ENCODE data around the gene MAPKBP1. TPM values are rescaled to one million over a fixed set of nuclear protein-coding genes. Genes with fewer than 3 reads are reported as not detected.
"Not testable (repeated sequence)": the region's sequence is repeated elsewhere in the genome, so short reads cannot be mapped to it uniquely, and the experiment has no call there.

Gene MAPKBP1
- total and polyA plus RNA-seq, 8 donors, result 8.8 to 41.5 (median 16.8) TPM

DNA sequence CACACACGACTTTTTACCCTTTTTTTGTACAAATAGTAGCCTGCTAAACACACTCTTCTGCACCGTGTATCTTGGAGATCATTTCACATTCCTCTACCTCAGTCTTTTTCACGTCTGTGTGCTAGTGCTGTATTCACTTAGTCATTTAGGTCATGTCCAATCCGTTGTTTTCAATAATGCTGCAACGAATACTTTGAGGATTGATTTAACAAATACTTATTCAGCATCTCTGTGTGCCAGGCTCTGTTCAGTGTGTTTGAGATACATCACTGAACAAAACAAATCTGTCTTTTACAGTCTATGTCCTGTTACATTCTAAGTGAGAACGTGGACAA is 54.5 kb downstream of the MAPKBP1 start:
- H3K4me3 ChIP-seq, result peak overlapping the region; percentile 63 to 85 (median 80)
- peak overlapping the region in 3 of 5 donors; percentile 87 to 92 (median 92) for H3K27ac ChIP-seq
- TF ChIP-seq EP300 (IDR thresholded peaks at IDR 0.05), result no peak
- TF ChIP-seq POLR2AphosphoS5 (IDR thresholded peaks at IDR 0.05), result no peak
- no peak for TF ChIP-seq CTCF (IDR thresholded peaks at IDR 0.05)
- no peak for TF ChIP-seq POLR2A (IDR thresholded peaks at IDR 0.05)
- H3K36me3 ChIP-seq, result peaks cover 13 to 58% (median 40%) of the 10 kb centered on the region in 4 donors
- no peak for DNase-seq
- H3K9me3 ChIP-seq, result no peaks in the 10 kb centered on the region
- intact Hi-C loops (cut with DNase I; ENCODE audit: low total_unique reads), result no loop called here
- peaks cover 13 to 52% (median 43%) of the 10 kb centered on the region in 4 donors for H3K4me1 ChIP-seq
- WGBS, 5 donors, result 6 to 12% (median 8%) methylated on average over 6 of the region's 6 CpGs
- H3K27me3 ChIP-seq, result no peaks in the 10 kb centered on the region

DNA sequence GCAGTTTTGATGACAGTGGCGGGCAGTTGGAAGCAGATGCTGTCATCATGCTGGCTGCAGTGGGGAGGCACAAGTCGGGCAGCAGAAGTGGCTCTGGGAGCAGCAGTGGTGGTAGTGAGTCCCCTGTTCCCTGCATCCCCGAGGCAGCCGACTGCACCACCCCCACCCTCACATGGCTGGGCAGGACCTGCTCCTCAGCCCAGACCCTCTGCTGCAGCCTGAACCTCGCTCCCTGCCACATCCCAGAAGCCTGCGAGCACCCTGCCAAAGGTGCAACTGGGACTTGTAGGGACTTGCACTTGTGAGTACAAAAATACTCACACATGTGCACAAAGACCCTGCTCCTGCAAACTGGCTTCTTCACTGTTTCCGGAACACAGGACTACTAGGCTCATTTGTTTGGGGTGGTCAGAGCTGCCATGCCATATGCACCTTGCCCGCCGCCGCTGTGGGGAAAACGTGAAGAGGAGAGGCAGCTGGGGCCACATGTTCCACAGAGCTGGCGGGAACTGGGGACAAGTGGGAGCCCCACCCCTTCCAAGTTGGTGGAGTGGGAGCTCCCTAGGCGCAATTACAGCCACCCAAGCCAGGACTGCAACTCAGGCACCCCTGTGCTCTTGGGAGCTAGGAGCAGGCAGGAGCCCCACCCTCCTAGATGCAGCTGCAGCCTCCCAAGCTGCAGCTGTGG is 55.8 kb downstream of the MAPKBP1 start:
- no peak overlapping the region for H3K4me3 ChIP-seq
- H3K4me1 ChIP-seq, result peaks cover 13 to 52% (median 43%) of the 10 kb centered on the region in 4 donors
- H3K27me3 ChIP-seq, result no peaks in the 10 kb centered on the region
- intact Hi-C loops (cut with DNase I; ENCODE audit: low total_unique reads), result no loop called here
- H3K36me3 ChIP-seq, result peaks cover 4 to 56% (median 33%) of the 10 kb centered on the region in 4 donors
- H3K27ac ChIP-seq, result no peak overlapping the region
- TF ChIP-seq EP300 (IDR thresholded peaks at IDR 0.05), result no peak
- no peak for TF ChIP-seq POLR2AphosphoS5 (IDR thresholded peaks at IDR 0.05)
- TF ChIP-seq CTCF (IDR thresholded peaks at IDR 0.05), result no peak
- no peak for TF ChIP-seq POLR2A (IDR thresholded peaks at IDR 0.05)
- H3K9me3 ChIP-seq, result no peaks in the 10 kb centered on the region
- peak in 1 of 2 donors; percentile 48 for DNase-seq
- 89 to 95% (median 94%) methylated on average over 9 to 13 of the region's 13 CpGs for WGBS, 5 donors

GRCh38 chr15:41831291-41831690 is 57.0 kb downstream of the MAPKBP1 start:
- H3K27me3 ChIP-seq; intact Hi-C loops (cut with DNase I; ENCODE audit: low total_unique reads); H3K9me3 ChIP-seq; H3K27ac ChIP-seq; DNase-seq; H3K4me3 ChIP-seq: not testable (repeated sequence)
- Histone ChIP-seq H3K36me3 (peaks cover 4 to 56% (median 37%) of the 10 kb centered on the region in 4 donors), H3K4me1 (peaks cover 13 to 52% (median 43%) of the 10 kb centered on the region in 4 donors)
- 63 to 81% (median 79%) methylated on average over 4 of the region's 4 CpGs for WGBS, 5 donors

- no peak overlapping the region for H3K4me3 ChIP-seq
- WGBS, 5 donors, result 86 to 94% (median 91%) methylated on average over 6 to 10 of the region's 10 CpGs
- H3K27me3 ChIP-seq, result no peaks in the 10 kb centered on the region
- H3K4me1 ChIP-seq, result peaks cover 12 to 47% (median 40%) of the 10 kb centered on the region in 4 donors
- TF ChIP-seq CTCF (IDR thresholded peaks at IDR 0.05), result no peak
- TF ChIP-seq EP300 (IDR thresholded peaks at IDR 0.05), result no peak
- TF ChIP-seq POLR2AphosphoS5 (IDR thresholded peaks at IDR 0.05), result no peak
- no peak for TF ChIP-seq POLR2A (IDR thresholded peaks at IDR 0.05)
- no peak for DNase-seq
- no peak overlapping the region for H3K27ac ChIP-seq
- intact Hi-C loops (cut with DNase I; ENCODE audit: low total_unique reads), result no loop called here
- H3K36me3 ChIP-seq, result peaks cover 4 to 63% (median 45%) of the 10 kb centered on the region in 4 donors
- H3K9me3 ChIP-seq, result no peaks in the 10 kb centered on the region
Measured at GRCh38 chr15:41832208-41832607, 57.9 kb downstream of the MAPKBP1 start.

GRCh38 chr15:41832875-41833274 is 58.6 kb downstream of the MAPKBP1 start:
- Histone ChIP-seq H3K36me3 (peaks cover 4 to 69% (median 48%) of the 10 kb centered on the region in 4 donors), H3K27ac (no peak overlapping the region), H3K9me3 (no peaks in the 10 kb centered on the region), H3K4me1 (peaks cover 8 to 43% (median 36%) of the 10 kb centered on the region in 4 donors), H3K27me3 (no peaks in the 10 kb centered on the region), H3K4me3 (no peak overlapping the region)
- TF ChIP-seq EP300 (IDR thresholded peaks at IDR 0.05) (no peak), POLR2A (IDR thresholded peaks at IDR 0.05) (no peak), POLR2AphosphoS5 (IDR thresholded peaks at IDR 0.05) (peak in 1 of 3 donors; percentile 25)
- intact Hi-C loops (cut with DNase I; ENCODE audit: low total_unique reads), result no loop called here
- 43 to 63% (median 54%) methylated on average over 3 of the region's 3 CpGs for WGBS, 5 donors
- DNase-seq, result peak; percentile 48 to 67
